ENCODE measurements around the gene TPPP.

- TF ChIP-seq POLR2A (IDR thresholded peaks at IDR 0.05; ENCODE audit: low read depth, low read length): no peak
- no peak for TF ChIP-seq CTCF (IDR thresholded peaks at IDR 0.05; ENCODE audit: extremely low read depth in 1 of 2, insufficient read depth in 1 of 2, low read depth in 1 of 2, low read length in 2 of 2)
- TF ChIP-seq JUN (IDR thresholded peaks at IDR 0.05; ENCODE audit: borderline replicate concordance, insufficient read depth, insufficient read length, low read depth): no peak
Measured at GRCh38 chr5:624951-625230, 68.3 kb downstream of the TPPP start.
